Measurements from ENCODE around the gene EPHA1.
"Not testable (repeated sequence)": the region's sequence is repeated elsewhere in the genome, so short reads cannot be mapped to it uniquely, and the experiment has no call there.

The EPHA1 gene

GRCh38 chr7:143392875-143393266, 15.8 kb downstream of the EPHA1 start:
- intact Hi-C loops (cut with DNase I), result no loop called here
- DNase-seq, result no peak

GRCh38 chr7:143392427-143392826, 16.2 kb downstream of the EPHA1 start:
- intact Hi-C loops (cut with DNase I); DNase-seq: not testable (repeated sequence)

GRCh38 chr7:143391462-143392404, 16.9 kb downstream of the EPHA1 start:
- no peak for DNase-seq
- intact Hi-C loops (cut with DNase I), result no loop called here

- intact Hi-C loops (cut with DNase I), result no loop called here
- DNase-seq, result no peak
Observed at GRCh38 chr7:143390773-143391317, 17.8 kb downstream of the EPHA1 start.

GRCh38 chr7:143390104-143390772, 18.4 kb downstream of the EPHA1 start:
- no peak for DNase-seq
- intact Hi-C loops (cut with DNase I), result no loop called here

GRCh38 chr7:143389316-143390103, 19.1 kb downstream of the EPHA1 start:
- intact Hi-C loops (cut with DNase I), result no loop called here
- no peak for DNase-seq

- intact Hi-C loops (cut with DNase I), result no loop called here
- no peak for DNase-seq
Observed at GRCh38 chr7:143388491-143389101, 20.1 kb downstream of the EPHA1 start.

GRCh38 chr7:143388051-143388450, 20.6 kb downstream of the EPHA1 start:
- intact Hi-C loops (cut with DNase I), result no loop called here

GRCh38 chr7:143387156-143387975, 21.3 kb downstream of the EPHA1 start:
- intact Hi-C loops (cut with DNase I), result no loop called here
- DNase-seq, result no peak

More at GRCh38 chr7:143388051-143388450, 20.6 kb downstream of the EPHA1 start:
- no peak for DNase-seq

- DNase-seq, result peak in 1 of 42 donors; percentile 56
Observed at GRCh38 chr7:143385891-143386781, 22.5 kb downstream of the EPHA1 start.

GRCh38 chr7:143384661-143385631, 23.7 kb downstream of the EPHA1 start:
- intact Hi-C loops (cut with DNase I), result no loop called here
- no peak for DNase-seq

More at GRCh38 chr7:143385891-143386781, 22.5 kb downstream of the EPHA1 start:
- intact Hi-C loops (cut with DNase I), result no loop called here

GRCh38 chr7:143384148-143384547, 24.5 kb downstream of the EPHA1 start:
- intact Hi-C loops (cut with DNase I), result no loop called here
- DNase-seq, result no peak

GRCh38 chr7:143383642-143383957, 25.1 kb downstream of the EPHA1 start:
- intact Hi-C loops (cut with DNase I), result no loop called here
- DNase-seq, result no peak

GRCh38 chr7:143382791-143383641, 25.6 kb downstream of the EPHA1 start:
- intact Hi-C loops (cut with DNase I), result no loop called here
- DNase-seq, result no peak
